SK-N-SH treated with all-trans-retinoic acid at 6 μM for 48 hours (cell line): Measurements from ENCODE around the gene FGF11.

Experiments
- ATAC-seq: fragments of 200-7000 bp; cut with Tn5 transposase; 3 replicates; pipeline ENCODE4 v1.9.1; 2020; ENCODE audit warnings: mild to moderate bottlenecking, moderate library complexity
- ARNTL ChIP-seq: fragments of 450-650 bp; formaldehyde crosslinking; IDR thresholded peaks from 2 replicates; pipeline ENCODE4 v1.5.0; 2020; ENCODE audit warnings: low read depth, mild to moderate bottlenecking, moderate library complexity, borderline replicate concordance
- BACH2 ChIP-seq: fragments of 250-450 bp; sonication (Bioruptor Pico); IDR thresholded peaks from 2 replicates; pipeline ENCODE4 v1.9.0; 2021; ENCODE audit warnings: mild to moderate bottlenecking, borderline replicate concordance
- CSRNP3 ChIP-seq: fragments of 250-450 bp; sonication (Bioruptor Pico); IDR thresholded peaks from 2 replicates; pipeline ENCODE4 v1.5.1; 2021; ENCODE audit warnings: mild to moderate bottlenecking, moderate library complexity
- ESRRG ChIP-seq: fragments of 250-450 bp; sonication (Bioruptor Pico); IDR thresholded peaks from 2 replicates; pipeline ENCODE4 v1.6.1; 2021; ENCODE audit warnings: mild to moderate bottlenecking
- GLIS3 ChIP-seq: fragments of 250-450 bp; sonication (Bioruptor Pico); IDR thresholded peaks from 2 replicates; pipeline ENCODE4 v1.5.0; 2020; ENCODE audit warnings: mild to moderate bottlenecking, moderate library complexity
- ISL1 ChIP-seq: fragments of 250-450 bp; sonication (Bioruptor Pico); IDR thresholded peaks from 2 replicates; pipeline ENCODE4 v2.1.2; 2022; ENCODE audit warnings: mild to moderate bottlenecking, moderate library complexity
- OSR1 ChIP-seq: fragments of 250-450 bp; sonication (Bioruptor Pico); IDR thresholded peaks from 2 replicates; pipeline ENCODE4 v1.8.0; 2022; ENCODE audit warnings: moderate library complexity, mild to moderate bottlenecking, inconsistent platforms
- POU6F1 ChIP-seq: fragments of 250-450 bp; sonication (Bioruptor Pico); IDR thresholded peaks from 2 replicates; pipeline ENCODE4 v1.8.0; 2021; ENCODE audit warnings: low read depth, mild to moderate bottlenecking, moderate library complexity, borderline replicate concordance
- RARB ChIP-seq: fragments of 250-450 bp; sonication (Bioruptor Pico); IDR thresholded peaks from 2 replicates; pipeline ENCODE4 v1.8.0; 2021; ENCODE audit warnings: mild to moderate bottlenecking, moderate library complexity
- SNAI2 ChIP-seq: fragments of 250-450 bp; sonication (Bioruptor Pico); IDR thresholded peaks from 2 replicates; pipeline ENCODE4 v1.5.0; 2020; ENCODE audit warnings: mild to moderate bottlenecking, moderate library complexity
- TCF4 ChIP-seq: fragments of 250-450 bp; sonication (Bioruptor Pico); IDR thresholded peaks from 2 replicates; pipeline ENCODE4 v1.8.0; 2021; ENCODE audit warnings: mild to moderate bottlenecking, moderate library complexity, borderline replicate concordance
- TOX ChIP-seq: fragments of 250-450 bp; sonication (Bioruptor Pico); IDR thresholded peaks from 2 replicates; pipeline ENCODE4 v1.8.0; 2021; ENCODE audit warnings: mild to moderate bottlenecking, moderate library complexity, borderline replicate concordance
- TSHZ2 ChIP-seq: fragments of 250-450 bp; sonication (Bioruptor Pico); IDR thresholded peaks from 2 replicates; pipeline ENCODE4 v1.5.0; 2020; ENCODE audit warnings: mild to moderate bottlenecking, moderate library complexity
- ZC3H10 ChIP-seq: fragments of 250-450 bp; sonication (Bioruptor Pico); IDR thresholded peaks from 2 replicates; pipeline ENCODE4 v1.5.1; 2021; ENCODE audit warnings: mild to moderate bottlenecking, moderate library complexity
- ZFP30 ChIP-seq: fragments of 450-650 bp; formaldehyde crosslinking; IDR thresholded peaks from 2 replicates; pipeline ENCODE4 v1.5.0; 2022; ENCODE audit warnings: mild to moderate bottlenecking, moderate library complexity
- ZNF70 ChIP-seq: fragments of 450-650 bp; formaldehyde crosslinking; IDR thresholded peaks from 2 replicates; pipeline ENCODE4 v1.5.0; 2020; ENCODE audit warnings: mild to moderate bottlenecking, moderate library complexity
- ZNF8 ChIP-seq: fragments of 450-650 bp; formaldehyde crosslinking; IDR thresholded peaks from 2 replicates; pipeline ENCODE4 v1.5.0; 2020; ENCODE audit warnings: mild to moderate bottlenecking, moderate library complexity
- TF ChIP-seq, protein P1 (sequence below): fragments of 250-450 bp; sonication (Bioruptor Pico); IDR thresholded peaks from 2 replicates; pipeline ENCODE4 v1.8.0; 2020; ENCODE audit warnings: mild to moderate bottlenecking, moderate library complexity, borderline replicate concordance
- TF ChIP-seq, protein P2 (sequence below): fragments of 250-450 bp; sonication (Bioruptor Pico); IDR thresholded peaks from 2 replicates; pipeline ENCODE4 v1.5.1; 2020; ENCODE audit warnings: low read depth, mild to moderate bottlenecking, moderate library complexity

The FGF11 gene

DNA sequence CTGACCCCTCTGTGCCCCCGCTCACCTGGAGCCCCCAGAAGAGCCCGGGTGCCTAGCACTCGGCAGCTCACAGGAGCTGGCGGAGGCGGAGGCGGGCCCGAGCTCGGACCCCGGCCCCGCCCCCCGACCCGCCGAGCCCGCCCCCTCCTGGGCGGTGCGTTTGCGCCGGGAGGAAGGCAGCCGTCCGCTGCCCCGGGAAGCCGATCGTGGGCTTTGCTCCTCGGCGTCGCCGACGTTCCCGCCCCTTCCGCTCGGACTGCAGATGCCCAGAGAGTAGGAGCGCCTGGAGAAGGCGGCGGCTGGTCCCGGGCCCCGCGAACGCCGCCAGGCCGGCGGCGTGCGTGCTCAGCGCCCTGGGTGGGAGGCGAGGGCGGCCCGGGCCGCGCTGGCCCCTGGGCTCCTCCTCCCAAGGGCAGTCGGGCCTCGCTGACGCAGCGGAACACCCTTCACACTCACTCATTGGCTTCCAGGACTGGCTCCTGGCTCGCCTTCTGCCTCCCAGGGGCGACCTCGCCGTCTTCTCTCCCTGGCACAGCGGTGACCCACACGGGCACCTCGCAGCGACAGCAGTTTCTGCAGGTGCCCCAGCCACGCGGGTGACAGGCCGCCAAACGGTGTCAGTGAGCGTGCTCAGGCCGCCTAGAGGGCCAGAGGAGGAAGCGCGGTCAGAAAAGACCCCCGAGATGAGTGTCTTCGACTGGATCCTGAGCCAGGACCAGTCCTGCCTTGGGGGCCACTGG, 44.7 kb upstream of the FGF11 start, which contains the start of gene PLSCR3:
PLSCR3 (minus strand) TSS at position 74 of the 740 bp plus-strand sequence. CDS start 415 bp downstream, outside the sequence.
- TF ChIP-seq SNAI2 (0 out of 2 replicates have a peak, but pooled peaks have one; percentile 60), CSRNP3 (no peak)

DNA sequence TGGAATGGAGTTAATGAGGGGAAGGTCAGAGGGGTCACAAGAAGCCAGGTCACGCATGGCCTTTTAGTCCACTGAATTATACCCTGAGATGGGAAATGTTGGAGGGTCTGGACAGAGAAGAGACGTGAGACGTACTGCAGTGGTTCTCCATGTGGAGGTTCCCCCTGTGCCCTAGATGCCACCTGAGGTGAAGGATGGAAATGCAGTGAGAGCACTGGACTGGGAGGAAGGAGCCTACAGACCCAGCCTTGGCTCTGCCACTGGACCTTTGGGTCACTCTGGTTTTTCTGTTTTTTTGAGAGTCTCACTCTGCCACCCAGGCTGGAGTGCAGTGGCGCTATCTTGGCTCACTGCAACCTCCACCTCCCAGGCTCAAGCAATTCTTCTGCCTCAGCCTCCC, 43.2 kb upstream of the FGF11 start:
- no peak for TF ChIP-seq GLIS3
- TF ChIP-seq, all 23 proteins: peak for 0
- ATAC-seq: no peak

More for the DNA sequence above, 44.7 kb upstream of the FGF11 start, which contains the start of gene PLSCR3:
- peak; percentile 91 for ATAC-seq

DNA sequence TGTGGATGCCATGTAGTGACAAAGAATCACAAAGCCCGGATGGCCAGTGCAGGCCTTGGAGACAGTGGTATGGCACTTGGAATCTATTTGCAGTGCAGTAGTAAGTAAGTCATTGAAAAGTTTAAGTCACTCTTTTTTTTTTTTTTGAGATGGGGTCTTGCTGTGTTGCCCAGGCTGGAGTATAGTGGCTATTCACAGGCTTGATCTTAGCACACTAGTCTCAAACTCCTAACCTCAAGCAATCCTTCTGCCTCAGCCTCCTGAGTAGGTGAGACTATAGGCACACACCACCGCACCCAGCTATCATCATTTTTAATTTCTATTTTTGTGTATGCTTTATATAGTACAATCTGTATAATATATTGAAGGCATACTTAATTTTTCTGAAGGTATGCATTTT, 40.7 kb upstream of the FGF11 start:
- ATAC-seq: no peak
- TF ChIP-seq ZNF8: no peak
- TF ChIP-seq BACH2 (CRISPR knock-in tag): no peak
- TF ChIP-seq, protein P1, sequence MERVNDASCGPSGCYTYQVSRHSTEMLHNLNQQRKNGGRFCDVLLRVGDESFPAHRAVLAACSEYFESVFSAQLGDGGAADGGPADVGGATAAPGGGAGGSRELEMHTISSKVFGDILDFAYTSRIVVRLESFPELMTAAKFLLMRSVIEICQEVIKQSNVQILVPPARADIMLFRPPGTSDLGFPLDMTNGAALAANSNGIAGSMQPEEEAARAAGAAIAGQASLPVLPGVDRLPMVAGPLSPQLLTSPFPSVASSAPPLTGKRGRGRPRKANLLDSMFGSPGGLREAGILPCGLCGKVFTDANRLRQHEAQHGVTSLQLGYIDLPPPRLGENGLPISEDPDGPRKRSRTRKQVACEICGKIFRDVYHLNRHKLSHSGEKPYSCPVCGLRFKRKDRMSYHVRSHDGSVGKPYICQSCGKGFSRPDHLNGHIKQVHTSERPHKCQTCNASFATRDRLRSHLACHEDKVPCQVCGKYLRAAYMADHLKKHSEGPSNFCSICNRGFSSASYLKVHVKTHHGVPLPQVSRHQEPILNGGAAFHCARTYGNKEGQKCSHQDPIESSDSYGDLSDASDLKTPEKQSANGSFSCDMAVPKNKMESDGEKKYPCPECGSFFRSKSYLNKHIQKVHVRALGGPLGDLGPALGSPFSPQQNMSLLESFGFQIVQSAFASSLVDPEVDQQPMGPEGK (CRISPR knock-in tag): no peak
- no peak for TF ChIP-seq ZNF70 (CRISPR knock-in tag)
- no peak for TF ChIP-seq POU6F1 (CRISPR knock-in tag)
- no peak for TF ChIP-seq ESRRG
- TF ChIP-seq ISL1 (CRISPR knock-in tag): no peak
- no peak for TF ChIP-seq SNAI2
- no peak for TF ChIP-seq ZFP30
- TF ChIP-seq ARNTL (CRISPR knock-in tag): no peak
- no peak for TF ChIP-seq OSR1 (CRISPR knock-in tag)
- TF ChIP-seq, protein P2, sequence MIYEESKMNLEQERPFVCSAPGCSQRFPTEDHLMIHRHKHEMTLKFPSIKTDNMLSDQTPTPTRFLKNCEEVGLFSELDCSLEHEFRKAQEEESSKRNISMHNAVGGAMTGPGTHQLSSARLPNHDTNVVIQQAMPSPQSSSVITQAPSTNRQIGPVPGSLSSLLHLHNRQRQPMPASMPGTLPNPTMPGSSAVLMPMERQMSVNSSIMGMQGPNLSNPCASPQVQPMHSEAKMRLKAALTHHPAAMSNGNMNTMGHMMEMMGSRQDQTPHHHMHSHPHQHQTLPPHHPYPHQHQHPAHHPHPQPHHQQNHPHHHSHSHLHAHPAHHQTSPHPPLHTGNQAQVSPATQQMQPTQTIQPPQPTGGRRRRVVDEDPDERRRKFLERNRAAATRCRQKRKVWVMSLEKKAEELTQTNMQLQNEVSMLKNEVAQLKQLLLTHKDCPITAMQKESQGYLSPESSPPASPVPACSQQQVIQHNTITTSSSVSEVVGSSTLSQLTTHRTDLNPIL (CRISPR knock-in tag): no peak
- no peak for TF ChIP-seq GLIS3
- no peak for TF ChIP-seq RARB (CRISPR knock-in tag)

GRCh38 chr17:7403043-7403726, 36.1 kb upstream of the FGF11 start:
- ATAC-seq: peak; percentile 4

GRCh38 chr17:7403727-7403976, 35.7 kb upstream of the FGF11 start:
- ATAC-seq: peak; percentile 67
- TF ChIP-seq TOX (no peak), ZNF8 (no peak), SNAI2 (no peak), ISL1 (CRISPR knock-in tag) (no peak), TCF4 (CRISPR knock-in tag) (no peak), RARB (CRISPR knock-in tag) (no peak), CSRNP3 (no peak), TSHZ2 (CRISPR knock-in tag) (no peak)
- TF ChIP-seq, protein P2 (CRISPR knock-in tag): no peak

More at GRCh38 chr17:7403043-7403726, 36.1 kb upstream of the FGF11 start:
- no peak for TF ChIP-seq ZC3H10 (CRISPR knock-in tag)
- TF ChIP-seq ISL1 (CRISPR knock-in tag): no peak
- TF ChIP-seq, all 23 proteins: peak for 0
